HepG2 (cell line): ENCODE measurements around the gene TMC2. TPM values are rescaled to one million over a fixed set of nuclear protein-coding genes. Genes with fewer than 3 reads are reported as not detected.

Experiments used
- ARNTL ChIP-seq: sonication (generic); formaldehyde crosslinking; IDR thresholded peaks from 2 replicates; pipeline ENCODE4 v1.4.0; 2020; ENCODE audit warnings: mild to moderate bottlenecking, missing genetic modification reagents
- BRCA1 ChIP-seq: sonication (generic); formaldehyde crosslinking; IDR thresholded peaks from 2 replicates; pipeline ENCODE4 v1.4.0; 2020; ENCODE audit warnings: missing genetic modification reagents
- FOXJ3 ChIP-seq: sonication (generic); formaldehyde crosslinking; IDR thresholded peaks from 2 replicates; pipeline ENCODE4 v1.4.0; 2020; ENCODE audit warnings: missing genetic modification reagents, mild to moderate bottlenecking, borderline replicate concordance
- HNF4G ChIP-seq, 2 experiments: sonication (generic) in 1 of 2; formaldehyde crosslinking in 1 of 2; IDR thresholded peaks; 2 replicates each; pipeline versions ENCODE4 v1.4.0 to v1.6.1; 2011 to 2020; ENCODE audit warnings: borderline replicate concordance in 2 of 2, low read depth in 2 of 2, mild to moderate bottlenecking in 2 of 2, low read length in 1 of 2, missing genetic modification reagents in 1 of 2, moderate library complexity in 1 of 2
- JUN ChIP-seq: sonication (generic); formaldehyde crosslinking; IDR thresholded peaks from 2 replicates; pipeline ENCODE4 v1.4.0; 2020; ENCODE audit warnings: mild to moderate bottlenecking, missing genetic modification reagents
- KLF9 ChIP-seq: IDR thresholded peaks from 2 replicates; pipeline ENCODE4 v1.6.1; 2016; ENCODE audit warnings: low read depth
- NFIC ChIP-seq: IDR thresholded peaks from 2 replicates; pipeline ENCODE4 v1.6.1; 2012; ENCODE audit warnings: mild to moderate bottlenecking, low read length, inconsistent platforms
- NFYB ChIP-seq: sonication (generic); formaldehyde crosslinking; IDR thresholded peaks from 2 replicates; pipeline ENCODE4 v1.4.0; 2020; ENCODE audit warnings: missing genetic modification reagents
- PHF20 ChIP-seq: sonication (generic); formaldehyde crosslinking; IDR thresholded peaks from 2 replicates; pipeline ENCODE4 v1.5.0; 2020; ENCODE audit warnings: mild to moderate bottlenecking, missing genetic modification reagents
- PRPF4 ChIP-seq: fragments of 200-400 bp; formaldehyde crosslinking; IDR thresholded peaks from 2 replicates; pipeline ENCODE4 v1.6.1; 2016; ENCODE audit warnings: low read length, low read depth; ENCODE audit not compliant: poor library complexity, severe bottlenecking
- RFXANK ChIP-seq: IDR thresholded peaks from 2 replicates; pipeline ENCODE4 v1.6.1; 2016
- SETDB1 ChIP-seq: sonication (generic); formaldehyde crosslinking; IDR thresholded peaks from 2 replicates; pipeline ENCODE4 v1.5.1; 2020; ENCODE audit warnings: missing genetic modification reagents, mild to moderate bottlenecking, borderline replicate concordance
- SOX5 ChIP-seq: IDR thresholded peaks from 2 replicates; pipeline ENCODE4 v1.6.1; 2016; ENCODE audit warnings: borderline replicate concordance
- STAG1 ChIP-seq: sonication (generic); formaldehyde crosslinking; IDR thresholded peaks from 2 replicates; pipeline ENCODE4 v1.4.0; 2020; ENCODE audit warnings: missing genetic modification reagents
- ZMYM2 ChIP-seq: sonication (generic); formaldehyde crosslinking; IDR thresholded peaks from 2 replicates; pipeline ENCODE4 v1.8.0; 2022; ENCODE audit warnings: mild to moderate bottlenecking, missing genetic modification reagents
- ZNF10 ChIP-seq: sonication (generic); formaldehyde crosslinking; IDR thresholded peaks from 2 replicates; pipeline ENCODE4 v1.4.0; 2020; ENCODE audit warnings: mild to moderate bottlenecking, low read depth, missing genetic modification reagents, borderline replicate concordance
- polyA plus RNA-seq, 8 experiments: library from polyadenylated mRNA; depleted of rRNA in 3 of 8; stranded (reverse) in 7 of 8; unstranded in 1 of 8; fragments of >200 nt; fragmentation: Illumina TruSeq in 4 of 8; extraction: Trizol in 4 of 8; gene quantifications; 2 replicates each; pipeline versions ENCODE4 v1.2.1 to v1.2.3, GENCODE V29; 2011 to 2016; ENCODE audit warnings: low read depth in 4 of 8, missing spikeins in 1 of 8, mixed read lengths in 1 of 8; ENCODE audit not compliant: insufficient read depth in 1 of 8
- total RNA-seq, 5 experiments: library from RNA; depleted of rRNA; stranded (reverse); fragments of >200 nt; fragmentation: Illumina TruSeq; extraction: Trizol; gene quantifications; 2 replicates each; pipeline ENCODE4 v1.2.3, GENCODE V29; 2016; ENCODE audit warnings: low read depth in 1 of 5
- TF ChIP-seq, protein P1 (sequence below): sonication (generic); formaldehyde crosslinking; IDR thresholded peaks from 2 replicates; pipeline ENCODE4 v1.5.0; 2020; ENCODE audit warnings: mild to moderate bottlenecking, low read depth, missing genetic modification reagents, borderline replicate concordance
- TF ChIP-seq, protein P2 (sequence below): IDR thresholded peaks from 2 replicates; pipeline ENCODE4 v1.6.1; 2016; ENCODE audit warnings: low read depth, borderline replicate concordance
- TF ChIP-seq, protein P3 (sequence below): sonication (generic); formaldehyde crosslinking; IDR thresholded peaks from 2 replicates; pipeline ENCODE4 v1.4.0; 2020; ENCODE audit warnings: missing genetic modification reagents
- TF ChIP-seq, protein P4 (sequence below): sonication (generic); formaldehyde crosslinking; IDR thresholded peaks from 2 replicates; pipeline ENCODE4 v1.4.0; 2020; ENCODE audit warnings: missing genetic modification reagents, mild to moderate bottlenecking, borderline replicate concordance
- TF ChIP-seq, protein P5 (sequence below): sonication (generic); formaldehyde crosslinking; conservative IDR thresholded peaks from 2 replicates; pipeline ENCODE4 v1.4.0; 2020; ENCODE audit warnings: mild to moderate bottlenecking, missing genetic modification reagents, moderate library complexity
- TF ChIP-seq, protein P6 (sequence below): sonication (generic); formaldehyde crosslinking; IDR thresholded peaks from 2 replicates; pipeline ENCODE4 v1.8.0; 2023; ENCODE audit warnings: mild to moderate bottlenecking, missing genetic modification reagents

TMC2 gene
- total and polyA plus RNA-seq, 2 of the 13 experiments (the other 11 are each of a cell fraction or from before 2014, with no cell fraction given), result not detected

DNA sequence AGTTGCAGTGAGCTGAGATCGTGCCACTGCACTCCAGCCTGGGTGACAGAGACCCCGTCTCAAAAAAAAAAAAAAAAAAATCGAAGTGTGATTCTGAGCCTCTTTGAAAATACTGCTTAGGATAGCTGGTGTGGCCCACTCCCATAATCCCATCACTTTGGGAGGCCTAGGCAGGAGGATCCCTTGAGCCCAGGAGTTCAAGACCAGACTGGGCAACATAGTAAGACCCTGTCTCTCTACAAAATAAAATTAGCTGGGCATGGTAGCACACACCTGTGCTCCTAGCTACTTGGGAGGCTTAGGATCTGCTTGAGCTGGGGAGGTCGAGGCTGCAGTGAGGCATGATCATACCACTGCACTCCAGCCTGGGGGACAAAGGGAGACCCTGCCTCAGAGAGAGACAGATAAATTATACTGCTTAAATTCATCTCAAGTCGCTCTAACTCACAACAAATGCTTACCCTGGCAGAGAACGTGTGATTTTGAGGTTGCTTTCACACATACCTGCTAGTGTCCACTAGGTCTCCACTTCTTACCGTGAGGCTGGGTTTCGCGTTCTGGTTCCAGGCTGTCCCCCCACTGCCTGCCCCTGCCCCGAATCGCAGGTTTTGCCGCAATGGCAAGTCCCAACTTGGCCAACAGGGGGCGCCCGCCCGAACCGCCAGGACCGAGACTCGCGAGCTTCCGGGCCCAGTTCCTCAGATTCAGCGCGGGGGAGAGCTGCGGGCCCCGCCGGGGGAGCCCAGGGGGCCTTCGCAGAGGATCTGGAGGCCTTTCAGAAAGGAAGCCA is 12.3 kb upstream of the TMC2 start (continued):
- TF ChIP-seq HNF4G (IDR thresholded peaks at IDR 0.05; ENCODE audit: borderline replicate concordance, low read depth, low read length) (no peak), HNF4G (CRISPR knock-in tag; IDR thresholded peaks at IDR 0.05; ENCODE audit: borderline replicate concordance, low read depth) (peak; percentile 15; the same call in 1 of the 2 replicates), KLF9 (no peak), STAG1 (CRISPR knock-in tag) (peak; percentile 56), NFIC (no peak), PRPF4 (no peak), BRCA1 (CRISPR knock-in tag) (no peak), FOXJ3 (CRISPR knock-in tag) (no peak), SOX5 (CRISPR knock-in tag) (peak; percentile 16; the same call in 1 of the 2 replicates), ZNF10 (CRISPR knock-in tag) (no peak), ZMYM2 (peak; percentile 76), ARNTL (peak; percentile 72; the same call in 1 of the 2 replicates), JUN (0 out of 2 replicates have a peak, but pooled peaks have one; percentile 70), PHF20 (CRISPR knock-in tag) (no peak; the same call in 1 of the 2 replicates), NFYB (CRISPR knock-in tag) (no peak), SETDB1 (CRISPR knock-in tag) (no peak), RFXANK (CRISPR knock-in tag) (no peak)
- TF ChIP-seq, protein P1, sequence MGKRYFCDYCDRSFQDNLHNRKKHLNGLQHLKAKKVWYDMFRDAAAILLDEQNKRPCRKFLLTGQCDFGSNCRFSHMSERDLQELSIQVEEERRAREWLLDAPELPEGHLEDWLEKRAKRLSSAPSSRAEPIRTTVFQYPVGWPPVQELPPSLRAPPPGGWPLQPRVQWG (CRISPR knock-in tag), result no peak
- TF ChIP-seq, protein P2, sequence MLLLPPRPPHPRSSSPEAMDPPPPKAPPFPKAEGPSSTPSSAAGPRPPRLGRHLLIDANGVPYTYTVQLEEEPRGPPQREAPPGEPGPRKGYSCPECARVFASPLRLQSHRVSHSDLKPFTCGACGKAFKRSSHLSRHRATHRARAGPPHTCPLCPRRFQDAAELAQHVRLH (CRISPR knock-in tag), result peak; percentile 70; the same call in 1 of the 2 replicates
- TF ChIP-seq, protein P3, sequence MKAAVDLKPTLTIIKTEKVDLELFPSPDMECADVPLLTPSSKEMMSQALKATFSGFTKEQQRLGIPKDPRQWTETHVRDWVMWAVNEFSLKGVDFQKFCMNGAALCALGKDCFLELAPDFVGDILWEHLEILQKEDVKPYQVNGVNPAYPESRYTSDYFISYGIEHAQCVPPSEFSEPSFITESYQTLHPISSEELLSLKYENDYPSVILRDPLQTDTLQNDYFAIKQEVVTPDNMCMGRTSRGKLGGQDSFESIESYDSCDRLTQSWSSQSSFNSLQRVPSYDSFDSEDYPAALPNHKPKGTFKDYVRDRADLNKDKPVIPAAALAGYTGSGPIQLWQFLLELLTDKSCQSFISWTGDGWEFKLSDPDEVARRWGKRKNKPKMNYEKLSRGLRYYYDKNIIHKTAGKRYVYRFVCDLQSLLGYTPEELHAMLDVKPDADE (CRISPR knock-in tag), result no peak
- TF ChIP-seq, protein P4, sequence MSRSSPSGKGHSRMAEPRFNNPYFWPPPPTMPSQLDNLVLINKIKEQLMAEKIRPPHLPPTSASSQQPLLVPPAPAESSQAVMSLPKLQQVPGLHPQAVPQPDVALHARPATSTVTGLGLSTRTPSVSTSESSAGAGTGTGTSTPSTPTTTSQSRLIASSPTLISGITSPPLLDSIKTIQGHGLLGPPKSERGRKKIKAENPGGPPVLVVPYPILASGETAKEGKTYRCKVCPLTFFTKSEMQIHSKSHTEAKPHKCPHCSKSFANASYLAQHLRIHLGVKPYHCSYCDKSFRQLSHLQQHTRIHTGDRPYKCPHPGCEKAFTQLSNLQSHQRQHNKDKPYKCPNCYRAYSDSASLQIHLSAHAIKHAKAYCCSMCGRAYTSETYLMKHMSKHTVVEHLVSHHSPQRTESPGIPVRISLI (CRISPR knock-in tag), result peak; percentile 53
- TF ChIP-seq, protein P5, sequence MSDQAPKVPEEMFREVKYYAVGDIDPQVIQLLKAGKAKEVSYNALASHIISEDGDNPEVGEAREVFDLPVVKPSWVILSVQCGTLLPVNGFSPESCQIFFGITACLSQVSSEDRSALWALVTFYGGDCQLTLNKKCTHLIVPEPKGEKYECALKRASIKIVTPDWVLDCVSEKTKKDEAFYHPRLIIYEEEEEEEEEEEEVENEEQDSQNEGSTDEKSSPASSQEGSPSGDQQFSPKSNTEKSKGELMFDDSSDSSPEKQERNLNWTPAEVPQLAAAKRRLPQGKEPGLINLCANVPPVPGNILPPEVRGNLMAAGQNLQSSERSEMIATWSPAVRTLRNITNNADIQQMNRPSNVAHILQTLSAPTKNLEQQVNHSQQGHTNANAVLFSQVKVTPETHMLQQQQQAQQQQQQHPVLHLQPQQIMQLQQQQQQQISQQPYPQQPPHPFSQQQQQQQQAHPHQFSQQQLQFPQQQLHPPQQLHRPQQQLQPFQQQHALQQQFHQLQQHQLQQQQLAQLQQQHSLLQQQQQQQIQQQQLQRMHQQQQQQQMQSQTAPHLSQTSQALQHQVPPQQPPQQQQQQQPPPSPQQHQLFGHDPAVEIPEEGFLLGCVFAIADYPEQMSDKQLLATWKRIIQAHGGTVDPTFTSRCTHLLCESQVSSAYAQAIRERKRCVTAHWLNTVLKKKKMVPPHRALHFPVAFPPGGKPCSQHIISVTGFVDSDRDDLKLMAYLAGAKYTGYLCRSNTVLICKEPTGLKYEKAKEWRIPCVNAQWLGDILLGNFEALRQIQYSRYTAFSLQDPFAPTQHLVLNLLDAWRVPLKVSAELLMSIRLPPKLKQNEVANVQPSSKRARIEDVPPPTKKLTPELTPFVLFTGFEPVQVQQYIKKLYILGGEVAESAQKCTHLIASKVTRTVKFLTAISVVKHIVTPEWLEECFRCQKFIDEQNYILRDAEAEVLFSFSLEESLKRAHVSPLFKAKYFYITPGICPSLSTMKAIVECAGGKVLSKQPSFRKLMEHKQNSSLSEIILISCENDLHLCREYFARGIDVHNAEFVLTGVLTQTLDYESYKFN (CRISPR knock-in tag), result peak; percentile 41; the same call in 1 of the 2 replicates
- TF ChIP-seq, protein P6, sequence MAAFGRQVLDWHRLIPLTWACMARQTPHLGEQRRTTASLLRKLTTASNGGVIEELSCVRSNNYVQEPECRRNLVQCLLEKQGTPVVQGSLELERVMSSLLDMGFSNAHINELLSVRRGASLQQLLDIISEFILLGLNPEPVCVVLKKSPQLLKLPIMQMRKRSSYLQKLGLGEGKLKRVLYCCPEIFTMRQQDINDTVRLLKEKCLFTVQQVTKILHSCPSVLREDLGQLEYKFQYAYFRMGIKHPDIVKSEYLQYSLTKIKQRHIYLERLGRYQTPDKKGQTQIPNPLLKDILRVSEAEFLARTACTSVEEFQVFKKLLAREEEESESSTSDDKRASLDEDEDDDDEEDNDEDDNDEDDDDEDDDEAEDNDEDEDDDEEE (CRISPR knock-in tag), result no peak; the same call in 1 of the 2 replicates
